Uterus (tissue), 2 donors: ENCODE data around the gene CRACDL.

Source experiments
- POLR2A ChIP-seq, 2 donors: fragments of 450-650 bp; IDR thresholded peaks; one replicate each; pipeline ENCODE4 v1.6.1; 2016; ENCODE audit warnings: antibody characterized with exemption in 2 of 2, mild to moderate bottlenecking in 1 of 2, moderate library complexity in 1 of 2
- TF ChIP-seq, protein P1 (sequence below), 4 experiments: fragments of 200-600 bp in 2 of 4; fragments of 450-650 bp in 2 of 4; sonication (generic) in 2 of 4; IDR thresholded peaks; one replicate each; pipeline ENCODE4 v1.5.1; 2016 to 2019; ENCODE audit warnings: antibody characterized with exemption in 4 of 4, mild to moderate bottlenecking in 2 of 4, moderate library complexity in 1 of 4

DNA sequence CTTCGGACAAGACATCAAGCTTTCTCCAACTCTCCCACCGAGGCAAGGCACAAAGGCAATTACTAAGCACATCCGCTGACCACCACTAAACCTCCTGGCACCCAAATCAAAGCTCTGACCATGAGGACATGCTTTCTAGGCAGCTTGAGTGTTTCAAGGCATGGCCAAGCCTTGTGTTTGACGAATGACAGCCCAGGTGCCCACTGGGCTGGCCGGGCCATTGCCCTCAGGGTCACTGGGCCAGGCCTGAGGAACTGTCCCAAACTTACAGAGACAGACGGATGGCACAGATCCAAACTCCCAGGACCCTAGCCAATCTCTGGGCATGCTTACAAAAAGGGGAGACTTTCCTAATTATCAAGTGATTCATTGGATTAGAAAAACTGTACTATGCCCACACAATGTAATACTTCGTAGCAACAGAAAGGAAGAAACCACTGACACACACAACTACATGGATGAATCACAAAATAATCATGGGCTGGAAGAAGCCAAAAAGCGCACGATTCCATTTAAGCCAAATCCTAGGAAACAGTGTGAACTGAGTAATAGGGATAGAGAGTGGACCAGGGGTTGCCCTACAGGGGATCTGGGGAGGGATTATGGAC lies 20.2 kb downstream of the CRACDL start:
- TF ChIP-seq, protein P1, sequence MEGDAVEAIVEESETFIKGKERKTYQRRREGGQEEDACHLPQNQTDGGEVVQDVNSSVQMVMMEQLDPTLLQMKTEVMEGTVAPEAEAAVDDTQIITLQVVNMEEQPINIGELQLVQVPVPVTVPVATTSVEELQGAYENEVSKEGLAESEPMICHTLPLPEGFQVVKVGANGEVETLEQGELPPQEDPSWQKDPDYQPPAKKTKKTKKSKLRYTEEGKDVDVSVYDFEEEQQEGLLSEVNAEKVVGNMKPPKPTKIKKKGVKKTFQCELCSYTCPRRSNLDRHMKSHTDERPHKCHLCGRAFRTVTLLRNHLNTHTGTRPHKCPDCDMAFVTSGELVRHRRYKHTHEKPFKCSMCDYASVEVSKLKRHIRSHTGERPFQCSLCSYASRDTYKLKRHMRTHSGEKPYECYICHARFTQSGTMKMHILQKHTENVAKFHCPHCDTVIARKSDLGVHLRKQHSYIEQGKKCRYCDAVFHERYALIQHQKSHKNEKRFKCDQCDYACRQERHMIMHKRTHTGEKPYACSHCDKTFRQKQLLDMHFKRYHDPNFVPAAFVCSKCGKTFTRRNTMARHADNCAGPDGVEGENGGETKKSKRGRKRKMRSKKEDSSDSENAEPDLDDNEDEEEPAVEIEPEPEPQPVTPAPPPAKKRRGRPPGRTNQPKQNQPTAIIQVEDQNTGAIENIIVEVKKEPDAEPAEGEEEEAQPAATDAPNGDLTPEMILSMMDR (IDR thresholded peaks at IDR 0.05) = no peak
- no peak for TF ChIP-seq POLR2A (IDR thresholded peaks at IDR 0.05)
